WTC11 (cell line): Measurements from ENCODE around the gene COL5A1.

Source experiments
- MLX ChIP-seq: sonication (generic); formaldehyde crosslinking; IDR thresholded peaks from 2 replicates; pipeline ENCODE4 v1.8.1; 2023; ENCODE audit warnings: mild to moderate bottlenecking, missing genetic modification reagents, moderate library complexity
- TF ChIP-seq, protein P1 (sequence below): fragments of 200-600 bp; IDR thresholded peaks from 2 replicates; pipeline ENCODE4 v1.8.0; 2022; ENCODE audit warnings: antibody characterized with exemption

DNA sequence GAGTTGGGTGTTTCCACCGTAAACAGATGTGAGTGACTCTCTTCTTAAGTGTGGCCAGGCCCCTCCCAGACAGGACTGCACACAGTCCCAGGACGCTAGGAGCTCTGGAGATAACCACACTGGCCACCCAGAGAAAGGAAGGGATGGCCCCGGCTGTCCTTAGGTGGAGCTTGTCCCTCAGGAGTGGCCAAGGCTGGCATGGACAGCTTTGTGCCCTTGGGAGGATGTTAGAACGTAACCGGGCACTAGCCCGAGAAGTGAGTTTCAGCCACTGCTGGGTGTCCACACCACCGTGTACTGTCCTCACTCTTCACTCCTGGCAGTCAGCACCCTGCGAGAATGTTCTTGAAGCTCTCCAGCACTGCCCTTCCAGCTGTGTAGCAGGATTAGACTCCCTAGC is 203.2 kb downstream of the COL5A1 start:
- TF ChIP-seq, protein P1, sequence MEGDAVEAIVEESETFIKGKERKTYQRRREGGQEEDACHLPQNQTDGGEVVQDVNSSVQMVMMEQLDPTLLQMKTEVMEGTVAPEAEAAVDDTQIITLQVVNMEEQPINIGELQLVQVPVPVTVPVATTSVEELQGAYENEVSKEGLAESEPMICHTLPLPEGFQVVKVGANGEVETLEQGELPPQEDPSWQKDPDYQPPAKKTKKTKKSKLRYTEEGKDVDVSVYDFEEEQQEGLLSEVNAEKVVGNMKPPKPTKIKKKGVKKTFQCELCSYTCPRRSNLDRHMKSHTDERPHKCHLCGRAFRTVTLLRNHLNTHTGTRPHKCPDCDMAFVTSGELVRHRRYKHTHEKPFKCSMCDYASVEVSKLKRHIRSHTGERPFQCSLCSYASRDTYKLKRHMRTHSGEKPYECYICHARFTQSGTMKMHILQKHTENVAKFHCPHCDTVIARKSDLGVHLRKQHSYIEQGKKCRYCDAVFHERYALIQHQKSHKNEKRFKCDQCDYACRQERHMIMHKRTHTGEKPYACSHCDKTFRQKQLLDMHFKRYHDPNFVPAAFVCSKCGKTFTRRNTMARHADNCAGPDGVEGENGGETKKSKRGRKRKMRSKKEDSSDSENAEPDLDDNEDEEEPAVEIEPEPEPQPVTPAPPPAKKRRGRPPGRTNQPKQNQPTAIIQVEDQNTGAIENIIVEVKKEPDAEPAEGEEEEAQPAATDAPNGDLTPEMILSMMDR, result no peak
- TF ChIP-seq MLX (CRISPR knock-in tag), result no peak
